ENCODE data around the gene SHC4.

The SHC4 gene

GRCh38 chr15:48985516-48985915 lies 21.8 kb upstream of the SHC4 start:
- TF ChIP-seq, protein P1, sequence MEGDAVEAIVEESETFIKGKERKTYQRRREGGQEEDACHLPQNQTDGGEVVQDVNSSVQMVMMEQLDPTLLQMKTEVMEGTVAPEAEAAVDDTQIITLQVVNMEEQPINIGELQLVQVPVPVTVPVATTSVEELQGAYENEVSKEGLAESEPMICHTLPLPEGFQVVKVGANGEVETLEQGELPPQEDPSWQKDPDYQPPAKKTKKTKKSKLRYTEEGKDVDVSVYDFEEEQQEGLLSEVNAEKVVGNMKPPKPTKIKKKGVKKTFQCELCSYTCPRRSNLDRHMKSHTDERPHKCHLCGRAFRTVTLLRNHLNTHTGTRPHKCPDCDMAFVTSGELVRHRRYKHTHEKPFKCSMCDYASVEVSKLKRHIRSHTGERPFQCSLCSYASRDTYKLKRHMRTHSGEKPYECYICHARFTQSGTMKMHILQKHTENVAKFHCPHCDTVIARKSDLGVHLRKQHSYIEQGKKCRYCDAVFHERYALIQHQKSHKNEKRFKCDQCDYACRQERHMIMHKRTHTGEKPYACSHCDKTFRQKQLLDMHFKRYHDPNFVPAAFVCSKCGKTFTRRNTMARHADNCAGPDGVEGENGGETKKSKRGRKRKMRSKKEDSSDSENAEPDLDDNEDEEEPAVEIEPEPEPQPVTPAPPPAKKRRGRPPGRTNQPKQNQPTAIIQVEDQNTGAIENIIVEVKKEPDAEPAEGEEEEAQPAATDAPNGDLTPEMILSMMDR (conservative IDR thresholded peaks at IDR 0.05; ENCODE audit: low read depth, low read length), result no peak
- no peaks in the 10 kb centered on the region for H4K20me1 ChIP-seq (ENCODE audit: insufficient read depth)
- H3K4me3 ChIP-seq (IDR thresholded peaks at IDR 0.05; ENCODE audit: insufficient read depth, low read depth, low read length), result no peak overlapping the region
- H3K36me3 ChIP-seq (ENCODE audit: insufficient read depth), result no peaks in the 10 kb centered on the region
- H3K27ac ChIP-seq, result no peak overlapping the region
- no peak overlapping the region for H2AFZ ChIP-seq (ENCODE audit: low read depth)
- no peaks in the 10 kb centered on the region for H3K27me3 ChIP-seq (ENCODE audit: insufficient read depth, low read depth)
- H3K79me2 ChIP-seq (ENCODE audit: insufficient read depth, low read depth), result no peaks in the 10 kb centered on the region
- H3K9ac ChIP-seq, result no peak overlapping the region
- no peaks in the 10 kb centered on the region for H3K4me1 ChIP-seq (ENCODE audit: low read depth, poor library complexity, severe bottlenecking)
- H3K4me2 ChIP-seq, result no peak overlapping the region

DNA sequence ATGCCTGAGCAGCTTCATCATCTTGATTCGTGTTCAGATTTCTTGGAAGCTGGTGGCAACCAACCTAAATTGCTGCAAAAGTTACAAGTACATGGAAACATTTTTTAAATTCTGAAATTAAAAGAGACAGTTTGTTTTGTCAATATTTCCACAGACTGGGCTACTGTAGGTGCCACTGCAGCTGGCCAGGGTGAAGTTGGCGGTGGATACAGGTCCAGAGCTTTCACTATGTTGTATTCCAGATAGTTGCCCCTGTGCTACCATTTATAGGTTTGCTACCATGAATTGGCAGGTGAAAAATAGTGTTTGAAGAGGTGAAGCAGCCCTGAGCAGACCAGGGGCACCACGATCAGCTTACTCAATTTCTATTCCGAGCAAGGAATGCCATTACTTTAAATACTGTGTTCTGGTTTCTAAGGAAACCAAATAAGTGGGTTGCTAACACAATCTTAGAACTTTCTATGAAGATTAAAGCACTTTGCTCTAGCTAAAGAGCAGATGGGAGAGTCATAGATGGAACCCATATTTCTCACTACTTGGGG lies 21.2 kb upstream of the SHC4 start:
- no peak overlapping the region for H3K4me3 ChIP-seq (IDR thresholded peaks at IDR 0.05; ENCODE audit: insufficient read depth, low read depth, low read length)
- H3K79me2 ChIP-seq (ENCODE audit: insufficient read depth, low read depth), result no peaks in the 10 kb centered on the region
- H3K27me3 ChIP-seq (ENCODE audit: insufficient read depth, low read depth), result no peaks in the 10 kb centered on the region
- H4K20me1 ChIP-seq (ENCODE audit: insufficient read depth), result no peaks in the 10 kb centered on the region
- no peak overlapping the region for H3K27ac ChIP-seq
- TF ChIP-seq, protein P1 (conservative IDR thresholded peaks at IDR 0.05; ENCODE audit: low read depth, low read length), result no peak
- H2AFZ ChIP-seq (ENCODE audit: low read depth), result no peak overlapping the region
- no peak overlapping the region for H3K9ac ChIP-seq
- H3K36me3 ChIP-seq (ENCODE audit: insufficient read depth), result no peaks in the 10 kb centered on the region
- H3K4me2 ChIP-seq, result no peak overlapping the region
- no peaks in the 10 kb centered on the region for H3K4me1 ChIP-seq (ENCODE audit: low read depth, poor library complexity, severe bottlenecking)

GRCh38 chr15:48984021-48984710 lies 20.4 kb upstream of the SHC4 start:
- Histone ChIP-seq H3K9ac (no peak overlapping the region), H3K4me1 (ENCODE audit: low read depth, poor library complexity, severe bottlenecking) (no peaks in the 10 kb centered on the region), H4K20me1 (ENCODE audit: insufficient read depth) (no peaks in the 10 kb centered on the region), H3K27me3 (ENCODE audit: insufficient read depth, low read depth) (no peaks in the 10 kb centered on the region), H2AFZ (ENCODE audit: low read depth) (no peak overlapping the region), H3K79me2 (ENCODE audit: insufficient read depth, low read depth) (no peaks in the 10 kb centered on the region), H3K4me2 (no peak overlapping the region), H3K4me3 (IDR thresholded peaks at IDR 0.05; ENCODE audit: insufficient read depth, low read depth, low read length) (no peak overlapping the region), H3K36me3 (ENCODE audit: insufficient read depth) (no peaks in the 10 kb centered on the region), H3K27ac (no peak overlapping the region)
- TF ChIP-seq, protein P1 (conservative IDR thresholded peaks at IDR 0.05; ENCODE audit: low read depth, low read length), result no peak

DNA sequence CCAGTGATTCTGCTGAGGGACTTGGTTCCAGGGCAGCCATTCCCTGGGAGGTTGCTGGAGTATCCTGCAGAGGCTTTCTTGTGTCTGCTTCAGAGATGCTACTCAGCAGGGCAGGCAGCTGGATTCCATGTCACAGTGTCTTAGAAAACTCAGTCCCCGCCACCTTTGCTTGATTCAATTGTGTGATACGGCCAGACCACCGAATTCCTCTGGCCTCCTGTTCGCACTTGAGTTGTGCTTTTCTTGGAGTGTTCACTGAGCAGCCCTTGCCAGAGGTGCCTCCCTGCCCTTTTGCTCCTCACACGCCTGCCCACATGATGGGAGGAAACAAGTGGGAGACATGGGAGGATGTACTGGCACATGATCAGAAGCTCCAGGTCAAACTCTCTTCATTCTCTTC lies 19.6 kb upstream of the SHC4 start:
- H3K79me2 ChIP-seq (ENCODE audit: insufficient read depth, low read depth), result no peaks in the 10 kb centered on the region
- no peaks in the 10 kb centered on the region for H4K20me1 ChIP-seq (ENCODE audit: insufficient read depth)
- TF ChIP-seq, protein P1 (conservative IDR thresholded peaks at IDR 0.05; ENCODE audit: low read depth, low read length), result no peak
- no peaks in the 10 kb centered on the region for H3K27me3 ChIP-seq (ENCODE audit: insufficient read depth, low read depth)
- H3K4me2 ChIP-seq, result no peak overlapping the region
- no peak overlapping the region for H3K27ac ChIP-seq
- H2AFZ ChIP-seq (ENCODE audit: low read depth), result no peak overlapping the region
- no peaks in the 10 kb centered on the region for H3K36me3 ChIP-seq (ENCODE audit: insufficient read depth)
- no peak overlapping the region for H3K4me3 ChIP-seq (IDR thresholded peaks at IDR 0.05; ENCODE audit: insufficient read depth, low read depth, low read length)
- H3K9ac ChIP-seq, result no peak overlapping the region
- no peaks in the 10 kb centered on the region for H3K4me1 ChIP-seq (ENCODE audit: low read depth, poor library complexity, severe bottlenecking)
